HCT116 (cell line): ENCODE measurements around the gene PEX12. TPM values are rescaled to one million over a fixed set of nuclear protein-coding genes. Genes with fewer than 3 reads are reported as not detected.

Experiments used
- ATAC-seq: fragments of 200-7000 bp; cut with Tn5 transposase; 2 replicates; pipeline ENCODE4 v1.9.1; 2020; ENCODE audit warnings: mild to moderate bottlenecking, moderate library complexity
- BruUV-seq: library from RNA; stranded (reverse); fragments of 400-500 nt; replicated peaks from 2 replicates; lab custom pipeline; 2021; lab: Mats Ljungman, UMichigan
- CTCF ChIA-PET: fragments of 300-600 bp; sonication (Branson Sonifier 250); formaldehyde crosslinking; loops from one replicate; lab custom pipeline; 2021; ENCODE audit warnings: antibody characterized with exemption; lab: Charles Lee
- POLR2A ChIA-PET: fragments of 300-600, 350-600 bp; sonication (Branson Sonifier 250); formaldehyde crosslinking; loops from one replicate; lab custom pipeline; 2021; ENCODE audit warnings: antibody characterized with exemption; lab: Charles Lee
- RAD21 ChIA-PET, 2 experiments: fragments of 300-600 bp; sonication (Branson Sonifier 250); formaldehyde crosslinking; loops; one replicate each; lab custom pipeline; 2023; ENCODE audit warnings: low total read pairs in 2 of 2; ENCODE audit not compliant: uncharacterized antibody in 2 of 2, unreplicated experiment in 2 of 2, low non-redundant PET in 1 of 2; lab: Charles Lee
- DNase-seq: peaks from one replicate; pipeline ENCODE4 v3.0.0-alpha.2; 2010; ENCODE audit warnings: low read depth, low spot score
- H2AFZ ChIP-seq: fragments of 200-600 bp; shearing (Covaris generic), sonication (generic); 2 replicates; pipeline ENCODE4 v1.6.1; 2017; ENCODE audit warnings: low read depth, mixed run types, mixed read lengths, antibody characterized with exemption, low read length; ENCODE audit not compliant: poor library complexity, severe bottlenecking
- H3K27ac ChIP-seq: 2 replicates; pipeline ENCODE4 v1.5.1; 2012; ENCODE audit warnings: low read depth, low read length
- H3K27me3 ChIP-seq: fragments of 200-600 bp; sonication (generic); 2 replicates; pipeline ENCODE4 v1.6.1; 2016; ENCODE audit warnings: mixed run types, low read length, mixed read lengths; ENCODE audit not compliant: insufficient read depth
- H3K36me3 ChIP-seq, 2 experiments: fragments of 200-500 bp in 1 of 2; fragments of 200-600 bp in 1 of 2; sonication (Bioruptor generic) in 1 of 2; sonication (generic) in 1 of 2; 2 replicates each; pipeline versions ENCODE4 v1.5.1 to v1.6.1; 2014 to 2016; ENCODE audit warnings: low read length in 2 of 2, inconsistent platforms in 1 of 2, mixed read lengths in 1 of 2, mixed run types in 1 of 2; ENCODE audit not compliant: insufficient read depth in 2 of 2, control insufficient read depth in 1 of 2
- H3K4me1 ChIP-seq, 2 experiments: fragments of 200-600 bp in 1 of 2; sonication (generic) in 1 of 2; 2 replicates each; pipeline versions ENCODE4 v1.5.1 to v1.6.1; 2012 to 2017; ENCODE audit warnings: low read length in 2 of 2, inconsistent platforms in 1 of 2, mild to moderate bottlenecking in 1 of 2, mixed read lengths in 1 of 2, mixed run types in 1 of 2, moderate library complexity in 1 of 2; ENCODE audit not compliant: insufficient read depth in 2 of 2, control insufficient read depth in 1 of 2
- H3K4me2 ChIP-seq: fragments of 200-600 bp; sonication (generic); 2 replicates; pipeline ENCODE4 v1.6.1; 2017; ENCODE audit warnings: mixed run types, low read length, mixed read lengths
- H3K4me3 ChIP-seq, 2 experiments: fragments of 200-600 bp in 1 of 2; sonication (generic) in 1 of 2; replicated peaks in 1 of 2; 2 replicates each; pipeline ENCODE4 v1.5.1; 2011 to 2016; ENCODE audit warnings: low read length in 2 of 2, control low read depth in 1 of 2, low read depth in 1 of 2, mild to moderate bottlenecking in 1 of 2, mixed read lengths in 1 of 2, mixed run types in 1 of 2
- H3K79me2 ChIP-seq: fragments of 200-600 bp; sonication (generic); 2 replicates; pipeline ENCODE4 v1.6.1; 2017; ENCODE audit warnings: mild to moderate bottlenecking, mixed run types, low read length, moderate library complexity, mixed read lengths; ENCODE audit not compliant: insufficient read depth
- H3K9ac ChIP-seq: fragments of 200-600 bp; sonication (generic); 2 replicates; pipeline ENCODE4 v1.6.1; 2016; ENCODE audit warnings: low read length, mixed read lengths
- H3K9me2 ChIP-seq: fragments of 200-600 bp; sonication (generic), shearing (Covaris generic); 2 replicates; pipeline ENCODE4 v1.6.1; 2017; ENCODE audit warnings: mixed run types, mild to moderate bottlenecking, moderate library complexity; ENCODE audit not compliant: insufficient read depth
- H3K9me3 ChIP-seq, 2 experiments: fragments of 200-500 bp in 1 of 2; fragments of 200-600 bp in 1 of 2; sonication (Bioruptor generic) in 1 of 2; sonication (generic) in 1 of 2; 2 replicates each; pipeline ENCODE4 v1.6.1; 2014 to 2017; ENCODE audit warnings: low read length in 2 of 2, mixed read lengths in 2 of 2, inconsistent platforms in 1 of 2, low read depth in 1 of 2, mild to moderate bottlenecking in 1 of 2, mixed run types in 1 of 2, moderate library complexity in 1 of 2; ENCODE audit not compliant: control insufficient read depth in 1 of 2, insufficient read depth in 1 of 2
- H4K20me1 ChIP-seq: fragments of 200-600 bp; sonication (generic), shearing (Covaris generic); 2 replicates; pipeline ENCODE4 v1.6.1; 2017; ENCODE audit warnings: mixed run types, mild to moderate bottlenecking, moderate library complexity; ENCODE audit not compliant: insufficient read depth
- ATF3 ChIP-seq: IDR thresholded peaks from 2 replicates; pipeline ENCODE4 v1.6.1; 2012
- CEBPB ChIP-seq: IDR thresholded peaks from 2 replicates; pipeline ENCODE4 v1.6.1; 2012; ENCODE audit warnings: low read depth
- EGR1 ChIP-seq: IDR thresholded peaks from 2 replicates; pipeline ENCODE4 v1.6.1; 2012; ENCODE audit warnings: low read depth
- ELF1 ChIP-seq: IDR thresholded peaks from 2 replicates; pipeline ENCODE4 v1.6.1; 2012; ENCODE audit warnings: low read depth, borderline replicate concordance
- POLR2AphosphoS5 ChIP-seq: IDR thresholded peaks from 2 replicates; pipeline ENCODE4 v1.6.1; 2011; ENCODE audit warnings: mild to moderate bottlenecking, low read depth, low read length, moderate library complexity
- REST ChIP-seq: IDR thresholded peaks from 2 replicates; pipeline ENCODE4 v1.6.1; 2012; ENCODE audit warnings: low read depth
- SIN3A ChIP-seq: IDR thresholded peaks from 2 replicates; pipeline ENCODE4 v1.6.1; 2012; ENCODE audit warnings: low read depth
- TCF7L2 ChIP-seq: IDR thresholded peaks from 2 replicates; pipeline ENCODE4 v1.7.0; 2011; ENCODE audit warnings: borderline replicate concordance, inconsistent platforms; ENCODE audit not compliant: insufficient read depth, insufficient read length; ENCODE audit errors: extremely low read depth
- YY1 ChIP-seq: IDR thresholded peaks from 2 replicates; pipeline ENCODE4 v1.6.1; 2011; ENCODE audit warnings: low read length, low read depth, moderate library complexity, mild to moderate bottlenecking; ENCODE audit not compliant: insufficient replicate concordance; ENCODE audit errors: extremely low read depth
- ZBTB33 ChIP-seq: IDR thresholded peaks from 2 replicates; pipeline ENCODE4 v1.6.1; 2011; ENCODE audit warnings: mild to moderate bottlenecking, low read length, moderate library complexity; ENCODE audit not compliant: insufficient replicate concordance; ENCODE audit errors: extremely low read depth
- ZNF274 ChIP-seq: fragments of 200-500 bp; sonication (Bioruptor generic); IDR thresholded peaks from 2 replicates; pipeline ENCODE4 v1.6.1; 2014; ENCODE audit warnings: mild to moderate bottlenecking, low read depth, low read length, inconsistent platforms
- intact Hi-C: fragments of 100-400 bp; cut with micrococcal nuclease; formaldehyde crosslinking; loops from 2 replicates; pipeline ENCODE4 v1.10.0; 2022
- total RNA-seq: library from RNA; stranded (reverse); gene quantifications from one replicate; pipeline ENCODE4 v1.2.1, GENCODE V29; 2021; ENCODE audit not compliant: unreplicated experiment
- TF ChIP-seq, protein P1 (sequence below): IDR thresholded peaks from 2 replicates; pipeline ENCODE4 v1.6.1; 2012

Gene PEX12
- total RNA-seq, 1 experiment from 2014 or later, result 5.0 TPM

GRCh38 chr17:35553310-35553709, 25.1 kb downstream of the PEX12 start:
- TF ChIP-seq ELF1 (no peak), TCF7L2 (no peak), YY1 (no peak), CEBPB (no peak), REST (no peak), SIN3A (no peak), EGR1 (no peak), ZBTB33 (no peak), ATF3 (no peak), POLR2AphosphoS5 (no peak), ZNF274 (no peak)
- TF ChIP-seq, protein P1, sequence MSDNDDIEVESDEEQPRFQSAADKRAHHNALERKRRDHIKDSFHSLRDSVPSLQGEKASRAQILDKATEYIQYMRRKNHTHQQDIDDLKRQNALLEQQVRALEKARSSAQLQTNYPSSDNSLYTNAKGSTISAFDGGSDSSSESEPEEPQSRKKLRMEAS, result no peak
- TF ChIP-seq, all 23 proteins: peak for 0
- H3K9me3 ChIP-seq, result no peaks in the 10 kb centered on the region
- ChIA-PET CTCF (interaction anchor here (1.0 to 1.4 kb wide), 4 partner anchors 14 to 196 kb away, joined by 3 to 6 read pairs (median 4); no protein-coding TSS in a partner anchor), RAD21 (no interaction called here), POLR2A (no interaction called here)
- H3K9me2 ChIP-seq, result no peaks in the 10 kb centered on the region
- H3K36me3 ChIP-seq, result no peaks in the 10 kb centered on the region
- BruUV-seq, result no TSS peak
- intact Hi-C loops, result no loop called here
- H3K9ac ChIP-seq, result no peak overlapping the region
- no peaks in the 10 kb centered on the region for H3K4me1 ChIP-seq
- no peak overlapping the region for H3K27ac ChIP-seq
- no peak for ATAC-seq
- no peak for DNase-seq
- H3K4me2 ChIP-seq, result no peak overlapping the region
- H4K20me1 ChIP-seq, result no peaks in the 10 kb centered on the region
- H3K79me2 ChIP-seq, result no peaks in the 10 kb centered on the region
- peaks cover 25% of the 10 kb centered on the region; the same call in 1 of the 2 replicates for H3K27me3 ChIP-seq
- no peak overlapping the region for H3K4me3 ChIP-seq
- no peak overlapping the region for H2AFZ ChIP-seq
